Muscle of arm (tissue), 14 donors: Measurements from ENCODE around the gene PLCE1. TPM values are rescaled to one million over a fixed set of nuclear protein-coding genes. Genes with fewer than 3 reads are reported as not detected.
A peak's percentile ranks its signal among the peaks of the same experiment; 100 is the strongest.
"Not testable (repeated sequence)": the region's sequence is repeated elsewhere in the genome, so short reads cannot be mapped to it uniquely, and the experiment has no call there.

Experiments
- DNase-seq: peaks from one replicate; pipeline ENCODE4 v3.0.0-alpha.2; 2013
- long read RNA-seq, 11 donors: transcript quantifications; one replicate each; lab custom pipeline, GENCODE V29; 2026
- polyA plus RNA-seq, 12 donors: library from polyadenylated mRNA; unstranded; fragments of 120-200 nt; gene quantifications; one replicate each; pipeline ENCODE4 v1.2.1, GENCODE V29; 2013; ENCODE audit not compliant: insufficient read length in 12 of 12

The PLCE1 gene
- polyA plus RNA-seq = 10 to 100 TPM in 11 of 12 donors, not detected in 1; 25.3 to 59.5 (median 41.9) TPM
- long read RNA-seq, donor 1, partial matches to known transcripts = 9 of 9 reads
- long read RNA-seq, donor 1, other reads (novel, unspliced or antisense) = 0 of 9 reads
- long read RNA-seq, donor 2, partial matches to known transcripts = 25 of 31 reads
- long read RNA-seq, donor 2, other reads (novel, unspliced or antisense) = 6 of 31 reads
- long read RNA-seq, donor 3 = 0 reads
- long read RNA-seq, donor 4, partial matches to known transcripts = 11 of 11 reads
- long read RNA-seq, donor 4, other reads (novel, unspliced or antisense) = 0 of 11 reads
- long read RNA-seq, donor 5 = 0 reads
- long read RNA-seq, donor 6, partial matches to known transcripts = 11 of 11 reads
- long read RNA-seq, donor 6, other reads (novel, unspliced or antisense) = 0 of 11 reads
- long read RNA-seq, donor 7 = 0 reads
- long read RNA-seq, donor 8, partial matches to known transcripts = 0 of 8 reads
- long read RNA-seq, donor 8, other reads (novel, unspliced or antisense) = 7 of 8 reads
- long read RNA-seq, donor 9, partial matches to known transcripts = 15 of 15 reads
- long read RNA-seq, donor 9, other reads (novel, unspliced or antisense) = 0 of 15 reads
- long read RNA-seq, donor 10, partial matches to known transcripts = 8 of 8 reads
- long read RNA-seq, donor 10, other reads (novel, unspliced or antisense) = 0 of 8 reads
- long read RNA-seq, donor 11, partial matches to known transcripts = 18 of 18 reads
- long read RNA-seq, donor 11, other reads (novel, unspliced or antisense) = 0 of 18 reads

DNA sequence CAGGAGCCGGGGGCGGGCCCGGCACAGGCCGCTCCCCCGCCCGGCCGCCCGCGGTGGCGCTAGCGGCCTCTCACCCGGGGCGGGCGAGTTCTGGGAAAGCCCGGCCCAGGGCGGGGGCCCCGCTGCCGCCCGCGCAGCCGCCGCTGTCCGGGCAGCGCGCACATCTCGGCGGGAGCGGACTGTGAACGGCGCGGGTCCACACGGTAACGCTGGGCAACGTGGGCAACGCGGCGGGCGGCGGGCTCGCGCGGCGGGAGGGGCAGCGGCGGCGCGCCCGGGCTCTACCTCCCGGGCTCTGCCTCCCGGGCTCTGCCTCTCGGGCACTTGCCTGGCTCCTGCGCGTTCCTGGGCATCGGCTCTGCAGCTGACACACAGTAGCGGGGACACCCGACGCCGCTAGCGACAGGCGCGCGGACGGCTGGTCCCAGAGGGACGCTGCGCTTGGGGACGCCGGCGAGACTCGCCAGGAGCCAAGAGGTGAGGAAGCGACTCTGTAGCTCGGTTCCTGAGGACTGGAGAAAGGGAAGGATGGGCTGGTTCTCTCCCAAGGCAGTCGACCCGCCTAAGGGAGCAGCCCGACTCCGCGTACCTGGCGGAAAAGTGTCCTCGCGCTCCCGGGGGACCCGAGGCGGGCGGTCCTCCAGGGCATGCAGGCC lies at the start of gene PLCE1:
TSS of gene PLCE1 (plus strand) at position 150 of the 656 bp plus-strand sequence. CDS start 37,116 bp downstream, outside the sequence.
- DNase-seq = peak; percentile 36

DNA sequence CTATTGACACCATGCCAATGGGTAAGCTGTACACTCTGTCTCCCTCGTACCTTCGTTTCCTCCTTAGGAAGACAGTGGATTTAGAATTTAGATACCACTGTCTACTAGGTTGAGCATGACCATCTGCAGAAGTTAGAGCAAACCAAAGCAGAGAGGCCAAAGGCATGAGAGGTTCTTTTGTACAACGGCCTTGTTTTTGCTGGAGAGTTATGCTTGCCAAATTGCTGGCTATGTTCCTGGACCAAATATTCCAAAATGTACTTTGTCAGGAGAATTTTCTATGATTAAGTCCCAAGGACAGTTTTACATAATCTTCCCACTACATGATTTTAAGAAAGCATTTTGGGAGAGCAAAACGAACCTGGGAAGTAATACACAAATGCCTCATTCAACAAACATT lies 47.9 kb upstream of the PLCE1 start:
- peak; percentile 31 for DNase-seq

DNA sequence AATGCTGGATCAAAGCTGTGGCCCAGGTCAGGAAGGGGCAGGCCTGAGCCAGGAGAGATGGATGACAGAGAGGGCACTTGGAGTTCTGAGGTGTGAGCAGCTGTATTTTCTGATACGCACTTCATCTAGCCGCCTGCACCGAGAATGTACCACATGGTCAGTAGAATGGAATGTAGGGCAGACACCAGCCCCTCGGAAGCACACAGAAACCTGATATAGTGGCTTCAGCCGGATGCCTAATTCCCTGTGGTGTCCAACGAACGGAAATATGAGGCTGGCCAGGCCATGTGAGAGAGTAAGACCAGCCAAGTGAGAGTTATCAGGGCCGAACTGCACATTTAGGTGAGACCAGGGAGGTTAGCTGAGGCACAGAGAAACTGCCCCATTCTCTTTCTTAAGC lies 46.7 kb upstream of the PLCE1 start:
- DNase-seq = peak; percentile 38

DNA sequence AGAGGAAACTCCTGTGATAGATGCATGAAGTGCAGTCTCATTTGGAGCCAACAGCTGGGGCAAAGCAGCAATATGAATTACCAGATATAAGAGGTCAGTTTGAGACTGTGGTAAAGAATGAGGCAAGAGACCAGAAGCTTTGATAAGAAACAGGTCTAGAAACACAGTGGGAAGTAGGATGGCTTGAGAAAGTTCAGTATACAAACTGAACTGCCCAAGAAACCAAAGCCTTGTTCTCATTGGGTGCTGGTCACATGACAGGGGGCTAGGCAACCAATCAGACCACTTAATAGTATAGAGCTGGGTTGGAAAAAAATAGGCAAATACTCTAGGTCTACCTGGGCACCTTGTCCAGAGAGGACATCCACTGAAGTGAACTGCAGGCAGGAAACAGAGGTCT lies 46.2 kb upstream of the PLCE1 start:
- no peak for DNase-seq

DNA sequence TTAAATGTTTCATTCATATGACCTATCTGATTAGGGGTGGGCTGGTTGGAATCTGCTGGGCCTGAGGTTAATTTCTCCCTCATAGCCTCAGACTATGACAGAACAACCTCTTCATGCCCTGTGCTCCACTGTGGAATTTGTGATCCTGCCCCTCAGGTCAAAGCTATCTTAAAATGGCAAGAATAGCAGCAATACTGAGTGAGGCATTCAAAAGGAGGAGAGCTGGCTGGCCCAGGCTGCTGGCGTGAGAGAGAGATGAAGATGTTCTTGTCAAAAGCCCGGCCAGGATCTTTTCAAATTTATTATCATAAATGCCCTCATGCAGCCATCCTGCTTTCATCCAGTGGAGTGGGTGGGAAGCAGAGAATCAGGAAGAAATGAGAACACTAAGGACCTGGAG lies 41.8 kb upstream of the PLCE1 start:
- DNase-seq = no peak

DNA sequence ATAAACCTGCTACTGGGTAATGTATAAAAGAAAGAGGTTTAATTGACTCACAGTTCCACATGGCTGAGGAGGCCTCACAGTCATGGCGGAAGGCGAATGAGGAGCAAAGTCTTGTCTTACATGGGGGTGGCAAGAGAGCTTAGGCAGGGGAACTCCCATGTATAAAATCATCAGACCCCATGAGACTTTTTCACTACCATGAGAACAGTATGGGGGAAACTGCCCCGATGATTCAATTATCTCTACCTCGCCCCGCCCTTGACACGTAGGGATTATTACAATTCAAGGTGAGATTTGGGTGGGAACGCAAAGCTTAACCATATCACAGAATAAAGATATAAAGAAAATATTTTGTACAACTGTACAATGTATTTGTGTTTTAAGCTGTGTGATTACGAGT lies 39.4 kb upstream of the PLCE1 start:
- DNase-seq = no peak

DNA sequence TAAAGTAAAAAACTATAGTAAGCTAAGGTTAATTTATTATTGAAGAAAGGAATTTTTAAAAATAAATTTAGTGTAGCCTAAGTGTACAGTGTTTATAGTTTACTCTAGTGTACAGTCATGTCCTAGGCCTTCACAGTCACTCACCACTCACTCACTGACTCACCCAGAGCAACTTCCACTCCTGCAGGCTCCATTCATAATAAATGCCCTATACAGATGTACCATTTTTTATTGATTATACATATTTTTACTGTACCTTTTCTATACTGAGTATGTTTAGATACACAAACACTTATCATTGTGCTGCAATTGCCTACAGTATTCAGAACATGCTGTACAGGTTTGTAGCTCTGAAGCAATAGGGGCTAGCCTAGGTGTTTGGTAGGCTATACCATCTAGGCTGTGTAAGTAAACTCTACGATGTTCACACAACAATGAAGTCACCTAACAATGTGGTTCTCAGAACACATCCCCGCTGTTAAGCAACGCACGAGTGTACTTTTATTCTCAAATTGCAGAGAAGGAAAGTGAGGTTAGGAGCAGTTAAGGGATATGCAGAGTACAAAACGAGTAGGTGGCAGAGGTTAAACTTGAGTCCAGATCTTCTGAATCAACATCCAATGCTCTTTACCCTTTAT lies 38.9 kb upstream of the PLCE1 start:
- no peak for DNase-seq

DNA sequence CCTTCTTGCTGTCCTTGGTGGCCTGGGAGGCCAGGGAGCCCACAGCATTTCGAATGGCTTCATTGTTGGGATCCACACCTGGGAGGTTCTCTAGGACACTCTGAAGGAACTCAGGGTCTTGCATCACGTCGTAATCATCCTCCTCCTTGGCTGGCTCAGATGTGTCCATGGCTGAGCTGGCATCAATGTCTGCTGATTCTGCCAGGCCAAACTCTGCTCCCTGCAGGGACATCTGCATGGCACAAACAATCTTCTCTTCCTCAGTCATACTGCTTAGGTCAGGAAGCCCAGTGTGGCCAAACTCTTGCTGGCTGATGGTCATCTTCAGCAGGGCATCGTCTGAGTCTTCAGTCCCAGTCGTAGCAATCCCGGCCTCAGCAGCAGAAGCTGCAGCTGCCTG lies 34.9 kb upstream of the PLCE1 start:
- DNase-seq = no peak

DNA sequence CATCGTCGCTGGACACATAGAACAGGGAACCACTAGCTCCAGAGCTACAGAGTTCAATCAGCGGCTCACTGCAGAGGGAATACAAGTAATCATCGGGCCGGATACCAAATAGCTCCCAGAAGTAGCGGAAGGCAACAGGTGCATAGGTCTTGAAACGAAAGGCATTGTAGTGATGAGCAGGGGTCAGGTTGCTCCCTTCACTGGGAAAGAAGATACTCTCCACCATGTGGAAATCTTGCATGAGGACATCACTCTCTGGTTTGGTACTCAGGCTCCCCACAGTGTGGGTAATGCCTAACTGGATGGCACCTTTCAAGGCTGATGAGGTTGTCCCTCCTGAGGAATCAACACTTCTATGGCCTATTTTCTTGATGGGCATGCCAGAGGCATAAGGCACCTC lies 32.7 kb upstream of the PLCE1 start:
- DNase-seq = not testable (repeated sequence)

DNA sequence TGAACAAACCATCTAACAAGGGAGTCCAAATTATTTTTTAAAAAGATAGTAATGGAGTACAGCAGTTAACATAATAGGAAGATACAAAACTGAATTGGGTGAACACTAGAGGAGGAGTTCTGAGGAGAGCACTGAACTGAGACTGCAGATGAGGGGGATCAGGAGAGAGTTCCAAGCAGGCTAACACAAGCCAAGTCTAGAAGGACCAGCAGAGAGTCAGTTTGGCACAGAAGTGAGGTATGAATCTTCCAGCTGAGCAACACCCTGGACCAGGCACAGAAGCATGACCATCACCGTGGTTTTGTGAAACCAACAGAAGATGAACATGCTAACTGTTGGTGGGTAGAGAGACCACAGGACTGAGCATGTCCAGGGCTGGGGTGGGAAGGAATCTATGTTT lies 30.8 kb upstream of the PLCE1 start:
- no peak for DNase-seq

DNA sequence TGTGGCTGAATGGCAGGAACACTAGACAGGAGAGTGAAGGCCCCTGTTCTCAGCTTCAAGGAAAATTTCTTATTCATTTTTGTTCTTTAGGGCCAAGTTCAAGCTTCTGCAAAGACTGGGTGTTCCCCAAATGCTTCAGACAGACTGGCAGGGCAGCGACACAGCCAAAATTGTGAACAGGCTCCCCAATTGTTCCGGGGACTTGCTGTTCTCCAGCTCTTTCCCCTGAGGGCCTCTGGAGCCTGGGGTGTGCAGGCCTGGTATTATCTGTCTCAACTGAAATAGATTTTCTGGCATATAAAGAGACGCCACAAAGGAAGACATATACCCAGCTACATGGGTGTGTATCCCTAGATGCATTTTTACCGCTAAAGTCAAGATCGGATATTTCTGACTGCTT lies 30.3 kb upstream of the PLCE1 start:
- no peak for DNase-seq

DNA sequence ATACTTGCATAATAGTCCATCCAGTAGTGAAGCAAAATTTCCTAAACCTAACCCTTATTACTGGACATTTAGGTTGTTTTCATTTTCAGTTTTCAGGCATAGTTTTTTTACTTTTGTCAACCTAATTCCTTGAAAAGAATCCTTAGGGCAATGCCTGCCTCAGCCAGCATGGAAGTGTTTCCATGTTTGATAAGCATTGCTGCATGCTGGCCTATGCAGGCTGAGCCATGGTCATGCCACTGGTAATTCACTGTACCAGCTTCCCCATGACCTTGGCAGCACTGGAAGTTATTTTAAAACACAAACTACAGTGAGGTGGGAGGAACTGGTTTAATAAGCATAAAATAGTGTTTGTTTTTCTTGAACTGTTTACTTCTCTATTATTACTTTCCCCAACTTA lies 27.8 kb upstream of the PLCE1 start:
- DNase-seq = no peak

DNA sequence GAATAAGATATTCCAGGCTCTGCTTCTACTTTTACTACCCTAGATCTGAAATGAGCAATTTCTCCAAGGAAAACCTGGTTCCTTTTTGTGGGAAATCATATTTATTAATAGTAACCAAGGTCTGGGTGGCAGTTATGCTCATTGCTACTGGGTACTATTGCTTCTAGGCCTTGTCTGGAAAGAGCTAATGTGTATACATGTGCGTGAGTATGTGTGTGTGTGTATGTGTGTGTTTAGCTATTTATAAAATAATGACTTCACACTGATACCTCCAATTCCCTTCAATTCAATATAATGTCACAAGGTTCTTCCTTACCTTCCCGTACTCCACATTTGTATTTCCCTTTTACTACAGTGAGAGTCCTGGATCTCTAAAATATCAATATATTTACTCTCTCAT lies 26.0 kb upstream of the PLCE1 start:
- DNase-seq = no peak

DNA sequence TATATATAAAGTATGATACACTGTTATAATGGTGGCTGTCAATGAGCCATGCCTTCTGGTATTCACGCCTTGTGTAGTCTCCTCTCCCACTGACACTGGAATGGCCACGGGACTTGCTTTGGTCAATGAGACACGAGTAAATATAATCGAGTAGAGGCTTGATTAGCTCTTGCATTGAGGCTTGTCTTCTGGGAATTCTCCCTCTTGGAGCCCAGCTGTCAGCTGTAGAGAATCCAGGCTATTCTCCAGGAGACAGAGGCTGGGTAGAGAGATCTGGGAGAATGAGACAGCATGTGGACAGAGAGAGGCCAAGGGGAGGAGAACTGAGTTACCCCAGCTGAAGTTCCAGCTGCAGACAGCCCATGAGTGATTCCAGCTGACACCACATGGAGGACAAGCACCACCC lies 25.2 kb upstream of the PLCE1 start:
- peak; percentile 22 for DNase-seq

DNA sequence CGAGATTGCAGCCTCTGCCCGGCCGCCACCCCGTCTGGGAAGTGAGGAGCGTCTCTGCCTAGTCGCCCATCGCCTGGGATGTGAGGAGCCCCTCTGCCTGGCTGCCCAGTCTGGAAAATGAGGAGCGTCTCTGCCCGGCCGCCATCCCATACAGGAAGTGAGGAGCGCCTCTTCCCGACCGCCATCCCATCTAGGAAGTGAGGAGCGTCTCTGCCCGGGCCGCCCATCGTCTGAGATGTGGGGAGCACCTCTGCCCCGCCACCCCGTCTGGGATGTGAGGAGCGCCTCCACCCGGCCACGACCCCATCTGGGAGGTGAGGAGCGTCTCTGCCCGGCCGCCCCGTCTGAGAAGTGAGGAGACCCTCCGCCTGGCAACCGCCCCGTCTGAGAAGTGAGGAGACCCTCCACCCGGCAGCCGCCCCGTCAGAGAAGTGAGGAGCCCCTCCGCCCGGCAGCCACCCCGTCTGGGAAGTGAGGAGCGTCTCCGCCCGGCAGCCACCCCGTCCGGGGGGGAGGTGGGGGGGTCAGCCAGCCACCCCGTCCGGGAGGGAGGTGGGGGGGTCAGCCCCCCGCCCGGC lies 23.2 kb upstream of the PLCE1 start:
- DNase-seq = not testable (repeated sequence)

DNA sequence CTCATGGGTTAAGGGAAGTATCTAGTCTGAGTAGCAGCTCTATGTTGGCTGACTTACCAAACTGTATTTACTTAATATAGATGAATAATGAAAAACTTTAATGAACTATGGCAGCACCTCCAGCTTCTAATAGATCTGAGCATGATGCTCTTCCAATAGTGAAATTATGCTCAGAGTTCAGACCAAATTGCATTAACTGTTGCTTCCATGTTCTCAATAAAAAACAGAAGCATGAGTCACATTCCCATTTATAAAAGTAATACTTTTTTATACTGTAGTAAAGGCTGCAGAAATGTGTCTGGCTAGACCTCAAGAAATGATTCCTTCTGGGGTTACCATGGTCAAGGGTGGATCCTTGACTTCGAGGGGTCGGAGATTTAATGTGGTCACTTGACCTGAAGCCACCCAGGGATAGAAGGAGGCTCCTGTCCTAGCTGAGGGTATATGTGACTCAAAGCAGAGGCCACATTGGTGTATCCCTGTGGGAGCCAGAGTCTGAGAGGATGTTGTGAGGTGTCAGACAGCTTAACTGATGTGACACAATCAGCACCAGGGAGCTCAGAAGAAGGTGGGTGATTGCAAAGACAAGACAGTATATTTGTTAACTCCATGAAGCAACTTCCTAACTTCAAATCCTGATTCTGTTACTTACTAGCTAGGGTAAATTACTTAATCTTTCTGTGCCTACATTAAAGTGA lies 19.8 kb upstream of the PLCE1 start:
- DNase-seq = no peak

DNA sequence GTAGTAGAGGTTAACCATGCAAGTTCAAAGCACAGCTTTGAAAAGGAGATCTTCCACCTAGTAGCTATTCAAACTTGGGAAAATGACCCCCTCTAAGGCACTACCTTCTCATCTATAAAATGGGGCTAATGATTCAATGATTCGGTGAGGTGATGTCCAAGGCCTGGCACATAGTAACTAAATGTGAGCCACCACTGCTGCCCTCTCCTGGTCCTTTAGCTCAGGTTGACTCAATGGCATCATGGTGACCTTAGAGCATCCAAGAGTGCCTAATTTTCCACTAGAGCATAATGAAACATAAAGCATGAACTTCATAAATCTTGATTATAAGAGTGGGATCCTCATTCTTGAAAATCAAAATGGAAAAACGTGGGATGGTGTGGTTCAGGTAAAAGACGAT lies 16.3 kb upstream of the PLCE1 start:
- no peak for DNase-seq

DNA sequence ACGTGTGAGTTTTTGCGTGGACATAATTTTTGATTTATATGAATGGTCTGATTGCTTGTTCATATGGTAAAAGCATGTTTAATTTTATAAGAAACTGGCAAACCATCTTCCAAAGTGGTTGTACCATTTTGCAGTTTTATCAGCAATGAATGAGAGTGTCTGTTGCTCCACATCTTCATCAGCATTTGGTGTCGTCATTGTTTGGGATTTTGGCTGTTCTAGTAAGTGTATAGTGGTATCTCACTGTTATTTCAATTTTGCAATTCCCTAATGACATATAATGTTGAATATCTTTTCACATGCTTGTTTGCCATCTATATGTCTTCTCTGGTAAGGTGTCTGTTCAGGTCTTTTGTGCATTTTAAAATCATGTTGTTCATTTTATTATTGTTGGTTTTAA lies 13.2 kb upstream of the PLCE1 start:
- no peak for DNase-seq

DNA sequence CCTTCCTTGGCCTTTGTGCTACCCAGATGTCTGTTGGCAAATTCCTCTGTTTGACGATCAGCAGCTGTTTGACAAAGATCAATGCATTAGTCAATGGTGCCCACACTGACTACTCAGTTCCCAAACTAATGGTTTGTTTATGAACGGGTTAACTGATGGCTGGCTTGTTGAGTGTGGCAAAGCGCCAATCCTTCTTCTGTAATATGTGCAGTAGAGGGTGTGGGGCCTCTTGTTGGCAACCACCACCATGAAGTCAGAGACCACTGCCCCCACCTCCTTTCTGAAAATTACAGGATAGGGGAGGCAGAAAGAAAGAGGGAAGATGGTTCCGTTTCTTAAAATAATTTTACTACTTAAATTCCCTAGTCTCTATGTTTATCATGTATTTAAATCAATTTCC lies 2.6 kb upstream of the PLCE1 start:
- DNase-seq = no peak

DNA sequence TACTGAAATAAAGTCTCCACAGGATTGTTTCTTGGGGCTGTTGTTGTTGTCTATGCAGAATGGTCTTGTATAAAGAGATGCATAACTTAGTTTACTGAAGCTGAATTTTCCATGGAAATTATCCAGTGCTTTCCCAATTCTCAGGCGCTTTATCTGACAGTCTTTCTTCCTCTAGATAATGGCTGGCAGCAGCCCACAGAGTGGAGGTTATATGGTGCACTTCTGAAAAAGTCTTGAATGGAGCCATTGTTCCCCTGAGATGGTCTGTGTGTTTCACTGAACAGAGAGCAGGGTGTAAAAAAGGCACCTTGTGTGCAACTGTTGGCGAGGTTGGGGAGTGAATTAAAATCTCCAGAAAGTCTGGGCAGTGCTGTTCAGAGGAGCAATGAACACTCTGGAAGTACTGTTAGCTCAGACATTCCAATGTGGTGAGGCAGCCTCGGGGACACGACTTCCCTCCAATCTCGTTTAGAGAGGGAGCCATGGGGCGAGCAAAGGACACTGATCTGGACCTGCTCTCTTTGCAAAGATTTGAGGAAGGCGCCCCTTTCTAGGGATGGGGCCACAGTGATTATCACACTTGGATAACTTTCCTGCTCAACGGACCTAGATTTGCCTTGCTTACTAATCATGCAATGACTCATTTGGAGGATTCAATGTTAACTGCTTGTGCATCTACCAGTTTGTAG lies 2.0 kb upstream of the PLCE1 start:
- DNase-seq = peak; percentile 76
